Activated naive CD8-positive, alpha-beta T cell (primary cell): ENCODE measurements around the gene ISG20.
A peak's percentile ranks its signal among the peaks of the same experiment; 100 is the strongest.

Source experiments
- H3K27ac Mint-ChIP-seq: one replicate; pipeline ENCODE4 v1.8.0; 2021; ENCODE audit warnings: mixed read lengths
- H3K27me3 Mint-ChIP-seq: one replicate; pipeline ENCODE4 v1.8.0; 2021; ENCODE audit warnings: mixed read lengths
- H3K36me3 Mint-ChIP-seq: one replicate; pipeline ENCODE4 v1.8.0; 2021; ENCODE audit warnings: mixed read lengths
- H3K4me1 Mint-ChIP-seq: one replicate; pipeline ENCODE4 v1.8.0; 2021; ENCODE audit warnings: low read depth, mixed read lengths
- H3K4me3 Mint-ChIP-seq: one replicate; pipeline ENCODE4 v1.8.0; 2021; ENCODE audit warnings: mild to moderate bottlenecking, mixed read lengths
- H3K9me3 Mint-ChIP-seq: one replicate; pipeline ENCODE4 v1.8.0; 2021; ENCODE audit warnings: low read depth, mixed read lengths

The ISG20 gene

DNA sequence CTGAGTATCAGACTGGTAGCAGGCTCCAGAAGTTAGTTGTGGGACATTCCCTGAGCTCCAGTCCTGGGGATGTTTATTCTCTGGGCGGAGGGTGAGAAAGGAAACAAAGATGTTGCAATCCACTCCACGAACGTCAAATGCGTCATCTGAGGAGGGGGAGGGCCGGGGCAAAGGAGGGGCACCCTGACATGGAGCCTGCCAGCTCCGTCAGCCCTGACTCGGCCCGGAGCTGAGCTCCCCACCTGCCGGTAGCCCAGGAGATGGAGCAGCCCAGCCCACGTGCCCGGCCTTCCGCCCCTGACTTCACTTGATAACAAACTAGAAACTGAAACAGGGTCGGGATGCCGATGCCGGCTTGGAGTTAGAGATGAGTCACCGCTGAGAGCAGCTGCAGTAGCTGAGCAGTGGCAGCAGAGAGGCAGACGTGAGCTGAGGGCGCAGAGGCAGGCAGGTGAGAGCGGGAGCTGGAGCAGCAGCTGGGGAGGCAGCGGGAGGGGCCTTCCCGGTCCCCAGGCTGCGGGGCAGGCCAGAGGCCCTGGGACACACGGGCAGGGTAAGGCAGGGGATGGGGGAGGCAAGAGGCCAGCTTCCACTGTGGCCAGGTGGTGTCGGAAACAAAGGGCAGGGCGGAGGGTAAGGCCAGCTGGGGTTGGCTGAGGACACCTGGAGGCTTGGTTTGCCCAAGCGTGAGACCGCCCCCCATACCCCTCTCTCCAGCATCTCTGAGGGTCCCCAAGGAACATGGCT is at the start of gene ISG20:
Gene ISG20, plus strand, starts transcription at position 391 of the 747 bp plus-strand sequence. Its CDS starts 351 bp downstream, at position 742.
- H3K4me3 Mint-ChIP-seq = peak within 1 kb of the TSS; percentile 95
- H3K9me3 Mint-ChIP-seq = no peaks in the 10 kb centered on the region
- peak within 1 kb of the TSS; percentile 98 for H3K27ac Mint-ChIP-seq
- H3K36me3 Mint-ChIP-seq = peaks cover 19% of the 10 kb centered on the region
- H3K4me1 Mint-ChIP-seq = peaks cover 83% of the 10 kb centered on the region
- H3K27me3 Mint-ChIP-seq = no peaks in the 10 kb centered on the region

GRCh38 chr15:88590759-88591158 is 48.1 kb upstream of the ISG20 start:
- H3K9me3 Mint-ChIP-seq = no peaks in the 10 kb centered on the region

DNA sequence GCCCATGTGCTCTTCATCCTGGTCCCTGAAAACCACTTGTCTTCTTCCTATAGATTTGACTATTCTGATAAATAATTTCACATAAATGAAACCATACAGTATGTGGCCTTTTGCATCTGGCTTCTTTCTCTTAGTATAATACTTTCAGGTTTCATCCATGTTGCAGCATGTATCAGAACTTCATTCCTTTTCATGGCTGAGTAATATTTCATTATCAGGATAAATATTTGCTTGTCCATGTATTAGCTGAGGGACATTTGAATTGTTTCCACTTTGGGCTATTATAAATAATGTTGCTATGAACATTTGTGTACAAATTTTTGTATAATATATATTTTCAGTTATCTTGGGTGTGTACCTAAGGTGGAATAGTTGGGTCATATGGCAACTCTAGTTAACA is 47.4 kb upstream of the ISG20 start:
- Mint-ChIP-seq H3K4me1 (peaks cover 2% of the 10 kb centered on the region), H3K27ac (no peak overlapping the region), H3K27me3 (no peaks in the 10 kb centered on the region), H3K9me3 (no peaks in the 10 kb centered on the region), H3K36me3 (no peaks in the 10 kb centered on the region), H3K4me3 (no peak overlapping the region)

More at GRCh38 chr15:88590759-88591158, 48.1 kb upstream of the ISG20 start:
- no peaks in the 10 kb centered on the region for H3K36me3 Mint-ChIP-seq
- H3K4me1 Mint-ChIP-seq = peaks cover 2% of the 10 kb centered on the region
- H3K27ac Mint-ChIP-seq = no peak overlapping the region
- no peaks in the 10 kb centered on the region for H3K27me3 Mint-ChIP-seq
- no peak overlapping the region for H3K4me3 Mint-ChIP-seq

DNA sequence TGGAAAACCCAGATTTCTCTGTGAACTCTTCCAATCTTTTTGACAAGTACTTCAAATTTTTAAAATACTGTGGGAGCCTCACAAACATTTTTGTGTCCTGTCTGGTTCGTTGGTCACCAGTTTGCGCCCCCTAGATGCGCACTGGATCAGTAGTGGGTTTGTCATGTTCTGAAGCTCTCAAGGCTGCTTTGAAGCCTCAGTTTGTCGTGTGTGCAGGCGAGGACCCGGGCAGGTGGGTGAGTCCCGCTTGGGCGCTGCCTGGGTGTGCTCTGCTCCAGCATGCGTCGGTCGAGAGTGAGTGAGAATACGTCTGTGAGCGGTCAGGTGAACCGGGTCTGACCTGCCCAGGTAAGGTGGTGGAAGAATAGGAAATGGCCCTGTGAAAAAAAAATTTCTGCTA is 34.9 kb upstream of the ISG20 start:
- H3K4me1 Mint-ChIP-seq = peaks cover 18% of the 10 kb centered on the region
- H3K36me3 Mint-ChIP-seq = no peaks in the 10 kb centered on the region
- no peaks in the 10 kb centered on the region for H3K9me3 Mint-ChIP-seq
- H3K27ac Mint-ChIP-seq = no peak overlapping the region
- peaks cover 40% of the 10 kb centered on the region for H3K27me3 Mint-ChIP-seq
- H3K4me3 Mint-ChIP-seq = peak overlapping the region; percentile 69

GRCh38 chr15:88604381-88605188 is 34.2 kb upstream of the ISG20 start:
- H3K9me3 Mint-ChIP-seq = no peaks in the 10 kb centered on the region
- H3K27ac Mint-ChIP-seq = no peak overlapping the region
- H3K27me3 Mint-ChIP-seq = peaks cover 45% of the 10 kb centered on the region
- H3K36me3 Mint-ChIP-seq = peaks cover 3% of the 10 kb centered on the region
- H3K4me3 Mint-ChIP-seq = peak overlapping the region; percentile 58
- peaks cover 18% of the 10 kb centered on the region for H3K4me1 Mint-ChIP-seq

DNA sequence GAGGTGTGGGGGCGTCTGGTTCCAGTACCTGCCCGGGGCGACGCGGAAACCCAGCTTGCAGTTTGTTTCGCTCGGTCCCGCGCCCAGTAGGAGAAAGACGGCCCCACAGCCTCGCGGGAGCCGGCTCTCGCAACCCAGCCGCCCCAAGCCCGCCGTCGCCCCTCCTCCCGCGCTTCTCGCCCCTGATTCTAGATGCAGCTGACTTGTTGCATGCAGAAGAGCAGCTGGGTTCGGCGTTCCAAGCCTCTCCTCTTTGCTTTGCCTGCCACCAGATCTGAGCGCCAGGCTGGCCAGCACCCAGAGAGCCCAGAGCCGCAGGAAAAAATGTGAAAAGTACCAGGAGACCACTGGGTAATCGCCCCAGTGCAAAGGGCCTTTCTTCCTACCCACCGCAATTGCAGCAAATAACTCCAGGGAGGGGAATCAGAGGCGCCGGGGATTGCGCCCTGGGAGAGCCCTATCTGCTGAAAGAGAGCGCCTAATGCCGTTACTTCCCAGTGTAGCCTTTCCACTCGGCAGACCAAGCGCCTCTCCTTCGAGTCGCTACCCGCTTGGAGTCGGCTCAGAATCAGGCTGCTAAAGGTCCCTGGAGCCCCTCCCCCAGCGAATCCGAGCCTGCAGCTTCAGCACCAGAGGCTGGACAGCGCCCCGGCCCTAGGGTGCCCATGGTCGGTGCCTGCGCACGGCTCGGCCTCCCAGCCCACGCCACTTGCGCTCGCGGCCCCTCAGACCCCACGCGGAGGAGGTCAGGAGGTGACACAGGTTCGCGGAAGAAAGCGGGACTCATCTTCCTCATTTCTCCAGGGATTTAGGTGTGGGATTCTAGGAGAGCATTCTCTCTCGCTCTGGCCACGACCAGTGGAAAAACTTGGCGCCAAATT is 33.4 kb upstream of the ISG20 start:
- no peak overlapping the region for H3K27ac Mint-ChIP-seq
- no peaks in the 10 kb centered on the region for H3K9me3 Mint-ChIP-seq
- H3K4me3 Mint-ChIP-seq = peak overlapping the region; percentile 58
- H3K4me1 Mint-ChIP-seq = peaks cover 18% of the 10 kb centered on the region
- peaks cover 50% of the 10 kb centered on the region for H3K27me3 Mint-ChIP-seq
- H3K36me3 Mint-ChIP-seq = peaks cover 5% of the 10 kb centered on the region

GRCh38 chr15:88606070-88606794 is 32.6 kb upstream of the ISG20 start:
- Mint-ChIP-seq H3K27ac (no peak overlapping the region), H3K4me3 (peak overlapping the region; percentile 32), H3K36me3 (peaks cover 5% of the 10 kb centered on the region), H3K27me3 (peaks cover 51% of the 10 kb centered on the region), H3K9me3 (no peaks in the 10 kb centered on the region), H3K4me1 (peaks cover 18% of the 10 kb centered on the region)

GRCh38 chr15:88607951-88608350 is 30.9 kb upstream of the ISG20 start:
- Mint-ChIP-seq H3K27ac (no peak overlapping the region), H3K36me3 (peaks cover 5% of the 10 kb centered on the region), H3K4me3 (no peak overlapping the region), H3K9me3 (no peaks in the 10 kb centered on the region), H3K4me1 (peaks cover 18% of the 10 kb centered on the region), H3K27me3 (peaks cover 51% of the 10 kb centered on the region)

DNA sequence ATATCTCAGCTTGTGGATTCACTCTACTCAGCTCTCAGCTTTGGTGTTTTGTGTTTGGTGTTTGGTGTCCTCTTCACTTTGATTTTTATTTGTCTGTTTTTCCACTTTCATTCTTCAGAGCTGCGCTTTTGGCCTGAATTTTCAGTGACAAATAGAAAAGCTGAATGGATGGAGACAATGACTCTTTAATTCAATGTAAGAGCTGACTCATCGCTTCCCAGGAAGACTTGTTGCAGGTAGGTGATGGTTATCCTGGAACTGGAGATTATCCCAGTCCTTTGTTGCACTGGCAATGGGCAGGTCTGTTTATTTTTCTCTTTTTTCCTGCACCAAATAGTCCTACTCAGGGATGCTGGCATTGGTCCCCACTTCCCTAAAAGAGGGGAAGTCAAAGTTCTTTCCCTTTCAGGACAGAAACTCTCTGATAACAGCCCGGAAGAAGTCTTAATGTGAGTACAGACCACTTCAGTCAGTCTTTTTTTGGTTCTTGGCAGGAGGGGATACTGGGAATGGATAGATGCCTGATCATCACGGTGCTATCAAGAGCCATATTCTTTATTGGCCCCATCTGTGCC is 30.1 kb upstream of the ISG20 start:
- Mint-ChIP-seq H3K27me3 (peaks cover 51% of the 10 kb centered on the region), H3K4me3 (no peak overlapping the region)

GRCh38 chr15:88609344-88610090 is 29.3 kb upstream of the ISG20 start:
- Mint-ChIP-seq H3K4me3 (no peak overlapping the region), H3K27me3 (peaks cover 46% of the 10 kb centered on the region), H3K4me1 (peaks cover 11% of the 10 kb centered on the region), H3K9me3 (no peaks in the 10 kb centered on the region), H3K27ac (no peak overlapping the region), H3K36me3 (peaks cover 5% of the 10 kb centered on the region)

More for the DNA sequence above, 30.1 kb upstream of the ISG20 start:
- H3K36me3 Mint-ChIP-seq = peaks cover 5% of the 10 kb centered on the region
- no peaks in the 10 kb centered on the region for H3K9me3 Mint-ChIP-seq
- peaks cover 16% of the 10 kb centered on the region for H3K4me1 Mint-ChIP-seq
- H3K27ac Mint-ChIP-seq = no peak overlapping the region

DNA sequence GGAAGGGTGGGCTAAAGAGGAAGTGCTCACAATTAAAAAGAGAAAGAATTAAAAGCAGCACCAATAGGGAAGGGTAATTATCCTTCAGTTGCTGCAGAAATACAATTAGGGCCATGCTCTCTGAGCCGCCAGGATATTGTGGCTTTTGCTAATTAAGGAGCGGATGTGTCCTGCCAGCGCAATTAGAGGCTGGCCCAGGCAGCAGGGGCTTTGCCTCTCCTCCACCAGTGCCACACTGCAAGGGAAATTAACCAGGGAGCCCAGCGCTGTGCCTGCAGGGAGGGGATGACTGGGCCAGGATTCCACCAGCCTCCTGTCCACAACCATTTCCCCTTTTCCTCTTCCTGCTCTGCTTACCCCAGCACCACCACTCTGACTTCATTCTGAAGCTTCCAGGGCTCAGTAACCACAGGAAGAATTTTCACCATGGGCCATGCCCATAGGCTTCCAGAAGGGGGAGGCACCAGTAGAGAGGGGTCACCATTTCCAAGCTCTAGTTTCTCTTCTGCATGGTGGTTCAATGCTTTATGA is 28.1 kb upstream of the ISG20 start:
- H3K36me3 Mint-ChIP-seq = peaks cover 5% of the 10 kb centered on the region
- no peaks in the 10 kb centered on the region for H3K9me3 Mint-ChIP-seq
- no peak overlapping the region for H3K27ac Mint-ChIP-seq
- peaks cover 4% of the 10 kb centered on the region for H3K4me1 Mint-ChIP-seq
- peaks cover 43% of the 10 kb centered on the region for H3K27me3 Mint-ChIP-seq
- no peak overlapping the region for H3K4me3 Mint-ChIP-seq

GRCh38 chr15:88612186-88612796 is 26.5 kb upstream of the ISG20 start:
- Mint-ChIP-seq H3K27me3 (peaks cover 31% of the 10 kb centered on the region), H3K4me1 (no peaks in the 10 kb centered on the region), H3K27ac (no peak overlapping the region)

More at GRCh38 chr15:88612186-88612796, 26.5 kb upstream of the ISG20 start:
- H3K36me3 Mint-ChIP-seq = peaks cover 5% of the 10 kb centered on the region
- H3K4me3 Mint-ChIP-seq = no peak overlapping the region
- no peaks in the 10 kb centered on the region for H3K9me3 Mint-ChIP-seq
